SK-N-MC (cell line): ENCODE data around the gene ARID1B.

Experiments
- EZH2 ChIP-seq: fragments of 200-600 bp; sonication (generic); IDR thresholded peaks from one replicate; pipeline ENCODE4 v1.6.1; 2017; ENCODE audit warnings: antibody characterized with exemption
- POLR2AphosphoS5 ChIP-seq: IDR thresholded peaks from 2 replicates; pipeline ENCODE4 v1.6.1; 2012; ENCODE audit warnings: mild to moderate bottlenecking, low read depth, low read length, borderline replicate concordance

DNA sequence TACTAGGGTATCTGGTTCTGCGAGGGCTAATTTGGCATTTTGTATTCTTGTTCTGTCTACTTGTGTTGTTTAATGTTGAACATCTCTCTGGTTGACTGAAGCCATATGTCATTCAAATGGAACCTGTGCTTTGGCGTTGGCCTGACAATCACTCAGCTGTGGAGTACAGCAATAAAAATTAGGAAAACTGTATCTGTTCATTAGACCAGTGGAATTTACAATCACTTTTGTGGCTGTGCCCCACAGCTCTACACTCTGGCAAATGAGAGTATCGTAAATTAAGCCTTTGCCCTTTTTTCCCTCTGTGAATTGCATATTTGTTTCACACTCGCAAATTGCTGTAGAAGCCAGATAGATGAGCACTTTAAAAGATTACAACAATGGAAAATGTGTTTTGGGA is 102.0 kb downstream of the ARID1B start:
- TF ChIP-seq EZH2, result no peak
- no peak for TF ChIP-seq POLR2AphosphoS5
